SK-N-SH (cell line): ENCODE results near the gene TNFRSF19. TPM values are rescaled to one million over a fixed set of nuclear protein-coding genes. Genes with fewer than 3 reads are reported as not detected.

Source experiments
- CTCF ChIA-PET: fragments of 300-600, 350-600 bp; formaldehyde crosslinking; extraction: SDS; loops from one replicate; lab custom pipeline; 2021; lab: Yijun Ruan, JAX
- POLR2A ChIA-PET: fragments of 350-600 bp; sonication (Branson Sonifier 250); formaldehyde crosslinking; extraction: SDS; loops from one replicate; lab custom pipeline; 2020; ENCODE audit warnings: antibody characterized with exemption, inconsistent platforms; lab: Yijun Ruan, JAX
- DNase-seq: peaks from one replicate; pipeline ENCODE4 v3.0.0; 2012
- H2AFZ ChIP-seq: fragments of 200-600 bp; sonication (generic); 2 replicates; pipeline ENCODE4 v1.8.1; 2016; ENCODE audit warnings: antibody characterized with exemption, mild to moderate bottlenecking, low read depth
- H3F3A ChIP-seq: fragments of 200-600 bp; sonication (generic); replicated peaks from 2 replicates; pipeline ENCODE3; 2016; ENCODE audit warnings: antibody characterized with exemption, mild to moderate bottlenecking; ENCODE audit not compliant: insufficient read depth
- H3K27ac ChIP-seq, 2 experiments: fragments of 200-500 bp in 1 of 2; fragments of 200-600 bp in 1 of 2; sonication (Bioruptor generic) in 1 of 2; sonication (generic), shearing (Covaris generic) in 1 of 2; 2 replicates each; pipeline versions ENCODE4 v1.5.1 to v1.6.1; 2014 to 2016; ENCODE audit warnings: low read depth in 2 of 2, inconsistent platforms in 1 of 2, low read length in 1 of 2, mild to moderate bottlenecking in 1 of 2, mixed read lengths in 1 of 2
- H3K27me3 ChIP-seq: fragments of 200-600 bp; sonication (generic), shearing (Covaris generic); 2 replicates; pipeline ENCODE4 v1.6.1; 2016; ENCODE audit warnings: mixed run types; ENCODE audit not compliant: insufficient read depth
- H3K36me3 ChIP-seq, 2 experiments: fragments of 200-500 bp in 1 of 2; fragments of 200-600 bp in 1 of 2; sonication (Bioruptor generic) in 1 of 2; sonication (generic) in 1 of 2; replicated peaks in 1 of 2; 2 replicates each; pipeline versions ENCODE3 to v1.5.1; 2014 to 2016; ENCODE audit warnings: low read length in 1 of 2, mild to moderate bottlenecking in 1 of 2; ENCODE audit not compliant: insufficient read depth in 2 of 2, control insufficient read depth in 1 of 2
- H3K4me1 ChIP-seq, 2 experiments: fragments of 200-500 bp in 1 of 2; fragments of 200-600 bp in 1 of 2; sonication (Bioruptor generic) in 1 of 2; sonication (generic), shearing (Covaris generic) in 1 of 2; 2 replicates each; pipeline versions ENCODE4 v1.5.1 to v1.6.1; 2014 to 2016; ENCODE audit warnings: low read depth in 1 of 2, low read length in 1 of 2, mixed run types in 1 of 2; ENCODE audit not compliant: insufficient read depth in 2 of 2, control insufficient read depth in 1 of 2
- H3K4me2 ChIP-seq: fragments of 200-600 bp; sonication (generic), shearing (Covaris generic); 2 replicates; pipeline ENCODE4 v1.6.1; 2017; ENCODE audit warnings: mixed run types
- H3K4me3 ChIP-seq, 2 experiments: fragments of 200-500 bp in 1 of 2; fragments of 200-600 bp in 1 of 2; sonication (Bioruptor generic) in 1 of 2; sonication (generic), shearing (Covaris generic) in 1 of 2; 2 replicates each; pipeline versions ENCODE4 v1.5.1 to v1.8.1; 2014 to 2016; ENCODE audit warnings: low read depth in 2 of 2, inconsistent platforms in 1 of 2, low read length in 1 of 2, mild to moderate bottlenecking in 1 of 2, mixed read lengths in 1 of 2, moderate library complexity in 1 of 2
- H3K79me2 ChIP-seq: fragments of 200-600 bp; sonication (generic); 2 replicates; pipeline ENCODE4 v1.8.1; 2017; ENCODE audit warnings: mild to moderate bottlenecking; ENCODE audit not compliant: insufficient read depth
- H3K9ac ChIP-seq: fragments of 200-600 bp; sonication (generic); 2 replicates; pipeline ENCODE4 v1.6.1; 2017; ENCODE audit warnings: mixed run types
- H3K9me2 ChIP-seq: fragments of 200-600 bp; sonication (generic); 2 replicates; pipeline ENCODE4 v1.6.1; 2017; ENCODE audit warnings: mixed run types
- H3K9me3 ChIP-seq: fragments of 200-600 bp; sonication (generic); 2 replicates; pipeline ENCODE4 v1.6.1; 2017; ENCODE audit warnings: mixed run types, mild to moderate bottlenecking, moderate library complexity
- H4K20me1 ChIP-seq: fragments of 200-600 bp; sonication (generic); 2 replicates; pipeline ENCODE4 v1.6.1; 2017; ENCODE audit warnings: mild to moderate bottlenecking, mixed run types; ENCODE audit not compliant: insufficient read depth
- CHD2 ChIP-seq: fragments of 150-350 bp; IDR thresholded peaks from 2 replicates; pipeline ENCODE4 v1.6.1; 2018; ENCODE audit warnings: low read length; ENCODE audit not compliant: partially characterized antibody
- ELF1 ChIP-seq: IDR thresholded peaks from 2 replicates; pipeline ENCODE4 v1.4.0; 2012
- EP300 ChIP-seq, 2 experiments: IDR thresholded peaks; 2 replicates each; pipeline versions ENCODE4 v1.4.0 to v1.6.1; 2012; ENCODE audit warnings: borderline replicate concordance in 1 of 2, low read depth in 1 of 2, low read length in 1 of 2
- FOSL2 ChIP-seq: IDR thresholded peaks from 2 replicates; pipeline ENCODE4 v1.4.0; 2012; ENCODE audit warnings: low read depth, mild to moderate bottlenecking, moderate library complexity, borderline replicate concordance
- FOXM1 ChIP-seq: IDR thresholded peaks from 2 replicates; pipeline ENCODE4 v1.4.0; 2012; ENCODE audit warnings: low read depth, mild to moderate bottlenecking
- GABPA ChIP-seq: IDR thresholded peaks from 2 replicates; pipeline ENCODE4 v1.4.0; 2012; ENCODE audit warnings: low read depth, mild to moderate bottlenecking
- GATA2 ChIP-seq: sonication (generic); formaldehyde crosslinking; IDR thresholded peaks from 2 replicates; pipeline ENCODE4 v1.5.0; 2020; ENCODE audit warnings: mild to moderate bottlenecking, missing genetic modification reagents
- MEF2A ChIP-seq: IDR thresholded peaks from 2 replicates; pipeline ENCODE4 v1.4.0; 2012; ENCODE audit warnings: low read depth, borderline replicate concordance
- MXI1 ChIP-seq: IDR thresholded peaks from 2 replicates; pipeline ENCODE4 v1.6.1; 2012; ENCODE audit warnings: mild to moderate bottlenecking, low read depth, low read length, improper control_type of control experiment
- NRF1 ChIP-seq: IDR thresholded peaks from 2 replicates; pipeline ENCODE4 v1.6.1; 2012; ENCODE audit warnings: low read depth, mild to moderate bottlenecking, low read length
- POLR2AphosphoS5 ChIP-seq: IDR thresholded peaks from 2 replicates; pipeline ENCODE4 v1.6.1; 2012; ENCODE audit warnings: low read depth, low read length
- RAD21 ChIP-seq: IDR thresholded peaks from 2 replicates; pipeline ENCODE4 v1.6.1; 2012; ENCODE audit warnings: mild to moderate bottlenecking, low read length
- RFX5 ChIP-seq: IDR thresholded peaks from 2 replicates; pipeline ENCODE4 v1.6.1; 2012; ENCODE audit warnings: mild to moderate bottlenecking, improper control_type of control experiment, low read length
- SMC3 ChIP-seq: IDR thresholded peaks from 2 replicates; pipeline ENCODE4 v1.6.1; 2012; ENCODE audit warnings: low read depth, low read length, improper control_type of control experiment
- TAF1 ChIP-seq: IDR thresholded peaks from 2 replicates; pipeline ENCODE4 v1.6.1; 2012; ENCODE audit warnings: low read depth, mild to moderate bottlenecking, low read length, moderate library complexity, borderline replicate concordance
- TCF12 ChIP-seq: IDR thresholded peaks from 2 replicates; pipeline ENCODE4 v1.4.0; 2012
- WGBS: methylation state at CpG from one replicate; pipeline ENCODE4 v1.1.6; 2017; ENCODE audit warnings: low lambda C conversion rate; 5-methylcytosine and 5-hydroxymethylcytosine counted together
- polyA plus RNA-seq, 3 experiments: library from polyadenylated mRNA; depleted of rRNA; stranded (reverse); fragments of >200 nt; gene quantifications; 2 replicates each; pipeline ENCODE4 v1.2.3, GENCODE V29; 2012
- TF ChIP-seq, protein P1 (sequence below): fragments of 200-600 bp; sonication (generic); IDR thresholded peaks from 2 replicates; pipeline ENCODE4 v1.6.1; 2017; ENCODE audit warnings: antibody characterized with exemption, mild to moderate bottlenecking, moderate library complexity
- TF ChIP-seq, protein P2 (sequence below): IDR thresholded peaks from 2 replicates; pipeline ENCODE4 v1.4.0; 2012; ENCODE audit warnings: low read depth

Gene TNFRSF19
- polyA plus RNA-seq, 1 of the 3 experiments (the other 2 are of a cell fraction): 4.6 TPM

DNA sequence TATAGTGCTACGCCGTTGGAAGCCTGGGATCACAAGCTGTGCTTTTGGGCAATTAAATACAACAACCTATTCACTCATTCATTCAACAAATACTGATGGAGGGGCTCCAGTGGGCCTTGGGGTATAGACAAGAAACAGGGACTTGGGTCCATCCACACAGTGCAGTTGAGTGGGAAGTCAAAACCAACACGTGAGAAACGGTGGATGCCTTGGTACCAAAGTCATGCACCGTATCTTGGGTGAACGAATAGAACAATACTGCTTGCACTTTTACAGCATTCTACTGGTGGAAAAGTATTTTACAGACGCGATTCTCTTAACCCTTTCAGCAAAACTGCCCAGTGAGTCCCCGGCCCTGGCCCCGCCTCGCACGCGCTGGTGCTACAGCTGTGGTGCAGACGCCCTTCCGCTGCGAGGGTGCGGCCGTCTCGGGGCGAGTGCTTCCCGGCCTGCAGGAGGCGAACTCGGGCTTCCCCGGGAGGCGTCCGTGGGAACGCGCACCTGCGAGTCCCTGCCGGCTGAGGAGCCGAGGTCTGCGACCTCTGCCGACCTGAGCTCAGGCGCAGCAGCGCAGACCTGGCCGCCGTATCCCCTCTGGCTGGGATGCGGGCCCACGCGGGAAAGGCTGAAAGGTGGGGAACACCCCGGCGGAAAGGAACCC is 8.3 kb downstream of the TNFRSF19 start:
- POLR2A ChIA-PET: interaction anchor here (0.6 to 1.5 kb wide), 3 partner anchors 8 to 218 kb away, joined by 3 to 7 read pairs (median 6); partner anchors contain the start of gene TNFRSF19
- H4K20me1 ChIP-seq: no peaks in the 10 kb centered on the region

DNA sequence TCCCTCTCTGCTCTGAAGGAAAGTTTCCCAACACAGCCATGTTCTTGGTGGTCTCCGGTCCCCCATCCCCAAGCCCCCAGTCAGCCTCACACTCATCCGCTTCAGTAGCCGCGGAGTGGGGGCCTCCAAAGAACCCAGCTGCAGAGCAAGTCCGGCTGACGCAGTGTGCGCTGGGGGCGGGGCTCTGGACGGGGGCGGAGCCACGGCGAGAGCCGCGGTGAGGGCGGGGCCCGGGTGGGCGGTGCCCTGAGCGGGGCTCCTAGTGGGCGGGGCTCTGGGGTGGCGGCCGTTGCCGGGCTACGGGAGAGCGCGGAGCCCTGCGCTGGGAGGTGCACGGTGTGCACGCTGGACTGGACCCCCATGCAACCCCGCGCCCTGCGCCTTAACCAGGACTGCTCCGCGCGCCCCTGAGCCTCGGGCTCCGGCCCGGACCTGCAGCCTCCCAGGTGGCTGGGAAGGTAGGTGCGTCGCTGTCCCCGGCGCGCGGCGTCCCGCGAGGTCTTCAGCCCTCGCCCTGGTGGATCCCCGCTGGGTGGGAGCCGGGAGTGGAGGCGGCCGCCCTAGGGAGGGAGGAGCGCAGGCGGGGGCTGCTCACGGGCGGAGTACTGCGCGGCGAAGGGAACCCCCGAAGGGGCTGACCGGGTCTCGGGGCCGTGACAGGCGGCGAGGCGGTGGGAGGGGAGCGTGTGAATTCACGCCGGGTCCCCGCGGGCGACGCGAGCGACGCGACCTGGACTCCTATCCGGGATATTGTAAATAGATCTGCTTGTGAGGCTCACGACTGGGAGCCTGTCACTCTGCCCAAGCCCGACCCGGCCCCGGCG is 9.1 kb downstream of the TNFRSF19 start:
- H3K9ac ChIP-seq: peak overlapping the region; percentile 73
- no peaks in the 10 kb centered on the region for H3K9me3 ChIP-seq
- H3K27ac ChIP-seq: peak overlapping the region; percentile 68 to 84; a peak in 3 of 4 replicates
- TF ChIP-seq NRF1 (0 out of 2 replicates have a peak, but pooled peaks have one; percentile 27), MEF2A (no peak), TAF1 (0 out of 2 replicates have a peak, but pooled peaks have one; percentile 45), GATA2 (CRISPR knock-in tag) (no peak), EP300 (IDR thresholded peaks at IDR 0.05; ENCODE audit: borderline replicate concordance in 1 of 2, low read depth in 1 of 2, low read length in 1 of 2) (no peak), FOXM1 (no peak), TCF12 (no peak; the same call in 1 of the 2 replicates), POLR2AphosphoS5 (peak; percentile 83), MXI1 (peak; percentile 71; the same call in 1 of the 2 replicates), CHD2 (no peak), FOSL2 (no peak), GABPA (no peak)
- DNase-seq: peak; percentile 98
- no peaks in the 10 kb centered on the region for H4K20me1 ChIP-seq
- CTCF ChIA-PET: interaction anchor here (0.6 to 1.8 kb wide), 19 partner anchors 9 to 310 kb away, joined by 3 to 8 read pairs (median 4); partner anchors contain the start of genes MIPEP and TNFRSF19
- H3K4me3 ChIP-seq: peak overlapping the region; percentile 83 to 87
- H3K36me3 ChIP-seq: no peaks in the 10 kb centered on the region
- H2AFZ ChIP-seq: peak overlapping the region; percentile 71
- peaks cover 0 to 4% of the 10 kb centered on the region in 2 experiments; a peak in 2 of 4 replicates for H3K4me1 ChIP-seq
- H3K9me2 ChIP-seq: no peaks in the 10 kb centered on the region
- H3K27me3 ChIP-seq: no peaks in the 10 kb centered on the region
- POLR2A ChIA-PET: interaction anchor here (0.6 to 1.5 kb wide), 3 partner anchors 9 to 217 kb away, joined by 3 to 7 read pairs (median 6); partner anchors contain the start of gene TNFRSF19
- 0% methylated on average over 8 of the region's 82 CpGs for WGBS
- peaks cover 13% of the 10 kb centered on the region; the same call in 1 of the 2 replicates for H3K79me2 ChIP-seq
- H3K4me2 ChIP-seq: peak overlapping the region; percentile 87
- peaks cover 8% of the 10 kb centered on the region for H3F3A ChIP-seq

More for the DNA sequence above, 8.3 kb downstream of the TNFRSF19 start:
- peak overlapping the region; percentile 73 for H3K9ac ChIP-seq
- H3K4me2 ChIP-seq: peak overlapping the region; percentile 87
- no peaks in the 10 kb centered on the region for H3K36me3 ChIP-seq
- H2AFZ ChIP-seq: peak overlapping the region; percentile 68
- peaks cover 0 to 4% of the 10 kb centered on the region in 2 experiments; a peak in 2 of 4 replicates for H3K4me1 ChIP-seq
- peak overlapping the region; percentile 68 to 84; a peak in 3 of 4 replicates for H3K27ac ChIP-seq
- H3K79me2 ChIP-seq: peaks cover 14% of the 10 kb centered on the region; the same call in 1 of the 2 replicates
- TF ChIP-seq TCF12 (0 out of 2 replicates have a peak, but pooled peaks have one; percentile 3), SMC3 (peak; percentile 48; the same call in 1 of the 2 replicates), ELF1 (no peak), RAD21 (peak; percentile 65), RFX5 (no peak)
- TF ChIP-seq, protein P1, sequence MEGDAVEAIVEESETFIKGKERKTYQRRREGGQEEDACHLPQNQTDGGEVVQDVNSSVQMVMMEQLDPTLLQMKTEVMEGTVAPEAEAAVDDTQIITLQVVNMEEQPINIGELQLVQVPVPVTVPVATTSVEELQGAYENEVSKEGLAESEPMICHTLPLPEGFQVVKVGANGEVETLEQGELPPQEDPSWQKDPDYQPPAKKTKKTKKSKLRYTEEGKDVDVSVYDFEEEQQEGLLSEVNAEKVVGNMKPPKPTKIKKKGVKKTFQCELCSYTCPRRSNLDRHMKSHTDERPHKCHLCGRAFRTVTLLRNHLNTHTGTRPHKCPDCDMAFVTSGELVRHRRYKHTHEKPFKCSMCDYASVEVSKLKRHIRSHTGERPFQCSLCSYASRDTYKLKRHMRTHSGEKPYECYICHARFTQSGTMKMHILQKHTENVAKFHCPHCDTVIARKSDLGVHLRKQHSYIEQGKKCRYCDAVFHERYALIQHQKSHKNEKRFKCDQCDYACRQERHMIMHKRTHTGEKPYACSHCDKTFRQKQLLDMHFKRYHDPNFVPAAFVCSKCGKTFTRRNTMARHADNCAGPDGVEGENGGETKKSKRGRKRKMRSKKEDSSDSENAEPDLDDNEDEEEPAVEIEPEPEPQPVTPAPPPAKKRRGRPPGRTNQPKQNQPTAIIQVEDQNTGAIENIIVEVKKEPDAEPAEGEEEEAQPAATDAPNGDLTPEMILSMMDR: peak; percentile 64
- TF ChIP-seq, protein P2, sequence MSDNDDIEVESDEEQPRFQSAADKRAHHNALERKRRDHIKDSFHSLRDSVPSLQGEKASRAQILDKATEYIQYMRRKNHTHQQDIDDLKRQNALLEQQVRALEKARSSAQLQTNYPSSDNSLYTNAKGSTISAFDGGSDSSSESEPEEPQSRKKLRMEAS: peak; percentile 49
- TF ChIP-seq, all 33 proteins: peak for 5
- Histone ChIP-seq H3K9me3 (no peaks in the 10 kb centered on the region), H3K9me2 (no peaks in the 10 kb centered on the region), H3F3A (peaks cover 6% of the 10 kb centered on the region), H3K27me3 (no peaks in the 10 kb centered on the region), H3K4me3 (peak overlapping the region; percentile 83 to 87)
- CTCF ChIA-PET: interaction anchor here (0.6 to 1.8 kb wide), 21 partner anchors 8 to 311 kb away, joined by 3 to 8 read pairs (median 3); partner anchors contain the start of genes MIPEP and TNFRSF19
- peak; percentile 76 for DNase-seq
- 28% methylated on average over 15 of the region's 42 CpGs for WGBS
